Activated CD8-positive, alpha-beta T cell treated with anti-CD3 and anti-CD28 coated beads for 36 hours (primary cell): Measurements from ENCODE around the gene SOWAHA. TPM values are rescaled to one million over a fixed set of nuclear protein-coding genes. Genes with fewer than 3 reads are reported as not detected.

ENCODE experiments used
- ATAC-seq: fragments of 200-7000 bp; cut with Tn5 transposase; one replicate; pipeline ENCODE4 v1.10.0; 2021; ENCODE audit warnings: mild to moderate bottlenecking, moderate library complexity
- CTCF ChIA-PET: fragments of 350-600 bp; sonication (Branson Sonifier 250); formaldehyde crosslinking; loops from one replicate; lab custom pipeline; 2021; ENCODE audit warnings: antibody characterized with exemption; lab: Charles Lee
- POLR2A ChIA-PET: fragments of 350-600 bp; sonication (Branson Sonifier 250); formaldehyde crosslinking; loops from one replicate; lab custom pipeline; 2021; ENCODE audit warnings: antibody characterized with exemption; lab: Charles Lee
- DNase-seq: peaks from one replicate; pipeline ENCODE4 v3.0.0-alpha.2; 2020
- H3K27ac Mint-ChIP-seq: one replicate; pipeline ENCODE4 v1.8.0; 2021; ENCODE audit warnings: mild to moderate bottlenecking, mixed read lengths
- H3K27me3 Mint-ChIP-seq: one replicate; pipeline ENCODE4 v1.8.0; 2021; ENCODE audit warnings: mixed read lengths
- H3K36me3 Mint-ChIP-seq: one replicate; pipeline ENCODE4 v1.8.0; 2021; ENCODE audit warnings: low read depth, mixed read lengths
- H3K4me1 Mint-ChIP-seq: one replicate; pipeline ENCODE4 v1.8.0; 2021; ENCODE audit warnings: low read depth, mixed read lengths
- H3K4me3 Mint-ChIP-seq: one replicate; pipeline ENCODE4 v1.8.0; 2021; ENCODE audit warnings: mild to moderate bottlenecking, moderate library complexity, mixed read lengths
- H3K9me3 Mint-ChIP-seq: one replicate; pipeline ENCODE4 v1.8.0; 2021; ENCODE audit warnings: mixed read lengths
- intact Hi-C: fragments of 100-400 bp; cut with micrococcal nuclease; formaldehyde crosslinking; loops from one replicate; pipeline ENCODE4 v1.10.0; 2022
- total RNA-seq, 2 experiments: library from RNA; stranded (reverse); gene quantifications; one replicate each; pipeline ENCODE4 v1.2.3, GENCODE V29; 2021
- TF ChIP-seq, protein P1 (sequence below): fragments of 200-600 bp; IDR thresholded peaks from one replicate; pipeline ENCODE4 v1.8.0; 2022; ENCODE audit warnings: antibody characterized with exemption, mild to moderate bottlenecking

SOWAHA gene
- total RNA-seq, 2 experiments from 2014 or later: not detected

DNA sequence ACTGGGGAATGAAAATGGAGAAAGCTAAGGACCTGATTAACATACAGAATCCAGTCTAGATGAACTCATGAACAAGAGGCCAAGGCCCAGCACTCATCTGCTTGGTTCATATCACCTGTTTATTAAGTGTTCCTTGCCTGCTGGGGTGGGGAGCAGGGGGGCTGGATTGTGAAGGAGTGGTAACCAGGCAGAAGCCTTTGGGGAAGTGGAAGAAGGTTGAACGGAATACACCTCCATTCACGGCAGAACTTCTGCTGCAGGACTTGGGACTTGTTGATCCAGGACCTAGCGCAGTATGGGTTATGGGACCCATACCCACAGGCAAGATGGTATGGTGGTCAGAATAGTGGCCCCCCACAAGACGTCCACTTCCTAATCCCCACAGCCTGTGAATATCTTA lies 27.2 kb upstream of the SOWAHA start:
- Mint-ChIP-seq H3K4me1 (peaks cover under 1% of the 10 kb centered on the region), H3K9me3 (no peaks in the 10 kb centered on the region), H3K36me3 (no peaks in the 10 kb centered on the region), H3K27me3 (peaks cover 16% of the 10 kb centered on the region), H3K27ac (no peak overlapping the region), H3K4me3 (no peak overlapping the region)
- TF ChIP-seq, protein P1, sequence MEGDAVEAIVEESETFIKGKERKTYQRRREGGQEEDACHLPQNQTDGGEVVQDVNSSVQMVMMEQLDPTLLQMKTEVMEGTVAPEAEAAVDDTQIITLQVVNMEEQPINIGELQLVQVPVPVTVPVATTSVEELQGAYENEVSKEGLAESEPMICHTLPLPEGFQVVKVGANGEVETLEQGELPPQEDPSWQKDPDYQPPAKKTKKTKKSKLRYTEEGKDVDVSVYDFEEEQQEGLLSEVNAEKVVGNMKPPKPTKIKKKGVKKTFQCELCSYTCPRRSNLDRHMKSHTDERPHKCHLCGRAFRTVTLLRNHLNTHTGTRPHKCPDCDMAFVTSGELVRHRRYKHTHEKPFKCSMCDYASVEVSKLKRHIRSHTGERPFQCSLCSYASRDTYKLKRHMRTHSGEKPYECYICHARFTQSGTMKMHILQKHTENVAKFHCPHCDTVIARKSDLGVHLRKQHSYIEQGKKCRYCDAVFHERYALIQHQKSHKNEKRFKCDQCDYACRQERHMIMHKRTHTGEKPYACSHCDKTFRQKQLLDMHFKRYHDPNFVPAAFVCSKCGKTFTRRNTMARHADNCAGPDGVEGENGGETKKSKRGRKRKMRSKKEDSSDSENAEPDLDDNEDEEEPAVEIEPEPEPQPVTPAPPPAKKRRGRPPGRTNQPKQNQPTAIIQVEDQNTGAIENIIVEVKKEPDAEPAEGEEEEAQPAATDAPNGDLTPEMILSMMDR: no peak
- ChIA-PET POLR2A (no interaction called here), CTCF (interaction anchor here (1.0 to 2.2 kb wide), 4 partner anchors 16 to 48 kb away, joined by 3 to 9 read pairs (median 4); partner anchors contain the start of gene KIF3A)
- intact Hi-C loops: no loop called here
- DNase-seq (no peak), ATAC-seq (no peak)

- intact Hi-C loops: no loop called here
- TF ChIP-seq, protein P1: no peak
- Mint-ChIP-seq H3K36me3 (no peaks in the 10 kb centered on the region), H3K27ac (no peak overlapping the region), H3K4me3 (no peak overlapping the region), H3K4me1 (no peaks in the 10 kb centered on the region), H3K9me3 (no peaks in the 10 kb centered on the region), H3K27me3 (peaks cover 12% of the 10 kb centered on the region)
- ATAC-seq (no peak), DNase-seq (no peak)
- ChIA-PET CTCF (no interaction called here), POLR2A (no interaction called here)
These were observed 26.0 kb upstream of the SOWAHA start for GRCh38 chr5:132787076-132787475.

DNA sequence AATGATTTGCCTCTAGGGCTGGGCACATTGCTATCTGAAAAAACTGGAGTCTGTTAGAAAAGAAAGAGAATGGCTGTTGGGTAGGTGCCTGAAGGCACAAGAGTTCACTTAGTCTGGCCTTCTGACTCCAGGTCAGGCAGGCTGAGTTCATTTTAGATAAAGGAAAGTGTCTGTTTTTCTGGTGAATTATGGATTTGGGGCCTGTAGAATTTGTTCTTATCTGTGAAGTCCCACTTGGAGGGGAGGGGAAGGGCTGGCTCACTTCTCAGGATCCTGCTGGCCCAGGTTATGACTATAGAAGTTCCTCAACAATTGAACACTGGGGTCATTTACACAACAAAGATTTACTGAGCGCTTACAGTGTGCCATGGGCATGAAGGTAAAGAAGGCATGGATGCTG lies 24.6 kb upstream of the SOWAHA start:
- intact Hi-C loops: no loop called here
- CTCF ChIA-PET: no interaction called here

DNA sequence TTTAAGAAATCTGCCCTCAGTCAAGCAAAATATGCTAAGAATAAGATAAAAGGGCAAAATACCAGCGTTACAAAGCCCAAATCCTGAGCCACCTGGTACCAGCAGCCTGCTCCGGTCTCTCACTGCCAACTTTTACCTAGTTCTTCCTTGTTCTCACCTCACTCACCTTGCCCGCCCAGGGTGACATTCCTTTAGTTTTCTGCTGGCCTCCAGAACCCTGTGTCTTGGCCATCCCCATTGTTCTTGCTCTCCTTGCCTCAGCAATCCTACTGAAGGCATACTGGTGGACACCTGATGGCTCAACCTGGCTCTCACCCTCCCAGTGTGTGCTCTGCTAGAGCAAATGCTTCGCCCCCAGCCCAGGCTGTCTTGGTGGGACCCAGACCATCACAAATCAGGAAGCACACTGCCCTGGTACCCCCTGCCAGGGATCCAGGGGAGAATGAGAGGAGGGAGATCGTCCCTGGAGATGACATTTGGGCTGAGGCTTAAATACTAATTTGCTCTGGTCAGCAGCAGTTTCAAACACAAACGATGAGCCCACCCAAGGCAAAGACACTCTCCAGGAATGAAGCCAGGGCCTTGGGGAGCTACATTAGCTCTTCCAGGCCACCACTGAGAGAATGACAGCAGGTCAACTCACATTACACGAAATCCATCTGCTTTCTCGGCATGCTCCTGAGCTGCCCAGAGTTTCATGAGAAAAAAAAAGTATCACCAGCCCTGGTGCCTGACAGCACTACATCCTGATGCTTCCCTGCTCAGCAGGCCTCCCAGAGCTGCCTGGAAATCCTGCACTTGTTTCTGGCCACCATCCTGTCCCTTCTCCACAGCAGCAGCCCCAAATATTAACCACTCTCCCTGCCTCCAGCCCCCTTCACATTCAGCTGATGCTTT lies 23.9 kb upstream of the SOWAHA start:
- Mint-ChIP-seq H3K36me3 (no peaks in the 10 kb centered on the region), H3K4me1 (no peaks in the 10 kb centered on the region), H3K27me3 (peaks cover 14% of the 10 kb centered on the region), H3K27ac (no peak overlapping the region), H3K9me3 (no peaks in the 10 kb centered on the region), H3K4me3 (no peak overlapping the region)
- ATAC-seq (no peak), DNase-seq (no peak)
- intact Hi-C loops: no loop called here
- ChIA-PET CTCF (interaction anchor here (0.6 to 1.3 kb wide), 4 partner anchors 8 to 20 kb away, joined by 3 to 4 read pairs (median 3); no protein-coding TSS in a partner anchor), POLR2A (no interaction called here)
- TF ChIP-seq, protein P1: no peak

More for the DNA sequence above, 24.6 kb upstream of the SOWAHA start:
- DNase-seq (no peak), ATAC-seq (no peak)
- Mint-ChIP-seq H3K4me3 (no peak overlapping the region), H3K36me3 (no peaks in the 10 kb centered on the region), H3K27ac (no peak overlapping the region), H3K27me3 (peaks cover 13% of the 10 kb centered on the region), H3K4me1 (no peaks in the 10 kb centered on the region), H3K9me3 (no peaks in the 10 kb centered on the region)
- POLR2A ChIA-PET: no interaction called here
- TF ChIP-seq, protein P1: no peak
